Thymus (tissue), 11 donors: ENCODE data around the gene NAPG. TPM values are rescaled to one million over a fixed set of nuclear protein-coding genes. Genes with fewer than 3 reads are reported as not detected.
"Not testable (repeated sequence)": the region's sequence is repeated elsewhere in the genome, so short reads cannot be mapped to it uniquely, and the experiment has no call there.

Experiments
- DNase-seq, 9 donors: peaks; one replicate each; pipeline ENCODE4 v3.0.0-alpha.2; 2013; ENCODE audit warnings: low spot score in 9 of 9, low read depth in 6 of 9, missing footprints in 1 of 9
- H3K27ac ChIP-seq, 2 donors: one replicate each; pipeline ENCODE4 v1.5.1; 2013; ENCODE audit warnings: control low read depth in 1 of 2, low read depth in 1 of 2, low read length in 1 of 2, mild to moderate bottlenecking in 1 of 2, moderate library complexity in 1 of 2
- H3K27me3 ChIP-seq, 2 donors: one replicate each; pipeline ENCODE4 v1.5.1; 2013; ENCODE audit warnings: low read length in 1 of 2; ENCODE audit not compliant: control insufficient read depth in 2 of 2, insufficient read depth in 1 of 2
- H3K36me3 ChIP-seq, 2 donors: one replicate each; pipeline ENCODE4 v1.5.1; 2013; ENCODE audit warnings: low read length in 1 of 2, mild to moderate bottlenecking in 1 of 2, moderate library complexity in 1 of 2; ENCODE audit not compliant: control insufficient read depth in 2 of 2, insufficient read depth in 2 of 2
- H3K4me1 ChIP-seq, 2 donors: one replicate each; pipeline ENCODE4 v1.5.1; 2013; ENCODE audit warnings: low read length in 2 of 2; ENCODE audit not compliant: control insufficient read depth in 2 of 2, insufficient read depth in 2 of 2
- H3K4me3 ChIP-seq, 2 donors: one replicate each; pipeline ENCODE4 v1.5.1; 2013; ENCODE audit warnings: low read length in 2 of 2, control low read depth in 1 of 2, mild to moderate bottlenecking in 1 of 2
- H3K9me3 ChIP-seq, 2 donors: one replicate each; pipeline ENCODE4 v1.5.1; 2013; ENCODE audit warnings: low read length in 1 of 2, mild to moderate bottlenecking in 1 of 2; ENCODE audit not compliant: control insufficient read depth in 2 of 2, insufficient read depth in 1 of 2
- WGBS: extraction: QIAGEN DNeasy Blood & Tissue Kit; methylation state at CpG from one replicate; pipeline ENCODE4 v1.1.7; 2013; 5-methylcytosine and 5-hydroxymethylcytosine counted together
- polyA plus RNA-seq: library from polyadenylated mRNA; stranded (reverse); fragments of 200-250 nt; gene quantifications from one replicate; pipeline ENCODE4 v1.2.3, GENCODE V29; 2013
- total RNA-seq: library from RNA; stranded (reverse); fragments of 120-200 nt; gene quantifications from one replicate; pipeline ENCODE4 v1.2.4, GENCODE V29; 2013
- donor health status: healthy.

Gene NAPG
- total and polyA plus RNA-seq, 2 donors, result 18.9 to 26.7 TPM

- H3K4me1 ChIP-seq, result peaks cover 0 to 11% of the 10 kb centered on the region in 2 donors
- H3K4me3 ChIP-seq, H3K9me3 ChIP-seq, DNase-seq, H3K27me3 ChIP-seq, H3K36me3 ChIP-seq: not testable (repeated sequence)
- H3K27ac ChIP-seq, result peak overlapping the region; percentile 37 to 65
- 81% methylated on average over 25 of the region's 25 CpGs for WGBS
Observed at GRCh38 chr18:10577842-10578572, 52.2 kb downstream of the NAPG start.

GRCh38 chr18:10578573-10578899, 52.7 kb downstream of the NAPG start:
- H3K4me1 ChIP-seq, result peaks cover 0 to 11% of the 10 kb centered on the region in 2 donors
- not testable (repeated sequence) for H3K27me3 ChIP-seq, H3K9me3 ChIP-seq, DNase-seq, H3K4me3 ChIP-seq, H3K36me3 ChIP-seq, H3K27ac ChIP-seq
- WGBS, result 94% methylated on average over 11 of the region's 11 CpGs

GRCh38 chr18:10579079-10579867, 53.4 kb downstream of the NAPG start:
- no peak overlapping the region for H3K4me3 ChIP-seq

GRCh38 chr18:10580215-10580614, 54.4 kb downstream of the NAPG start:
- Histone ChIP-seq H3K27ac (no peak overlapping the region), H3K27me3 (no peaks in the 10 kb centered on the region), H3K36me3 (no peaks in the 10 kb centered on the region), H3K4me1 (peaks cover 0 to 11% of the 10 kb centered on the region in 2 donors), H3K4me3 (no peak overlapping the region), H3K9me3 (no peaks in the 10 kb centered on the region)
- DNase-seq, result no peak
- WGBS, result 99% methylated on average over 4 of the region's 4 CpGs

More at GRCh38 chr18:10579079-10579867, 53.4 kb downstream of the NAPG start:
- Histone ChIP-seq H3K4me1 (peaks cover 0 to 11% of the 10 kb centered on the region in 2 donors), H3K36me3 (no peaks in the 10 kb centered on the region), H3K9me3 (no peaks in the 10 kb centered on the region), H3K27me3 (no peaks in the 10 kb centered on the region), H3K27ac (peak overlapping the region in 1 of 2 donors; percentile 70)
- 91% methylated on average over 12 of the region's 12 CpGs for WGBS
- no peak for DNase-seq

- Histone ChIP-seq H3K27me3 (no peaks in the 10 kb centered on the region), H3K36me3 (no peaks in the 10 kb centered on the region), H3K27ac (no peak overlapping the region), H3K9me3 (no peaks in the 10 kb centered on the region), H3K4me1 (peaks cover 0 to 7% of the 10 kb centered on the region in 2 donors), H3K4me3 (no peak overlapping the region)
- WGBS, result 97% methylated on average over 1 of the region's 1 CpG
- no peak for DNase-seq
Observed at GRCh38 chr18:10585260-10585659, 59.4 kb downstream of the NAPG start.

GRCh38 chr18:10588975-10589374, 63.1 kb downstream of the NAPG start:
- no peak overlapping the region for H3K4me3 ChIP-seq
- no peaks in the 10 kb centered on the region for H3K27me3 ChIP-seq
- no peak for DNase-seq
- H3K27ac ChIP-seq, result no peak overlapping the region
- no peaks in the 10 kb centered on the region for H3K9me3 ChIP-seq
- no peaks in the 10 kb centered on the region for H3K4me1 ChIP-seq
- WGBS, result 97% methylated on average over 30 of the region's 30 CpGs
- H3K36me3 ChIP-seq, result no peaks in the 10 kb centered on the region

GRCh38 chr18:10590412-10590811, 64.6 kb downstream of the NAPG start:
- Histone ChIP-seq H3K36me3 (no peaks in the 10 kb centered on the region), H3K27ac (no peak overlapping the region), H3K4me3 (no peak overlapping the region), H3K9me3 (no peaks in the 10 kb centered on the region), H3K27me3 (no peaks in the 10 kb centered on the region), H3K4me1 (peaks cover 0 to 2% of the 10 kb centered on the region in 2 donors)
- 94% methylated on average over 8 of the region's 8 CpGs for WGBS
- DNase-seq, result no peak

GRCh38 chr18:10591896-10592295, 66.1 kb downstream of the NAPG start:
- Histone ChIP-seq H3K27me3 (no peaks in the 10 kb centered on the region), H3K4me3 (no peak overlapping the region), H3K9me3 (no peaks in the 10 kb centered on the region), H3K36me3 (no peaks in the 10 kb centered on the region), H3K27ac (no peak overlapping the region), H3K4me1 (peaks cover 0 to 2% of the 10 kb centered on the region in 2 donors)
- WGBS, result 76% methylated on average over 3 of the region's 3 CpGs
- DNase-seq, result no peak

- DNase-seq, H3K36me3 ChIP-seq, H3K4me1 ChIP-seq, H3K27me3 ChIP-seq, H3K9me3 ChIP-seq, H3K27ac ChIP-seq, H3K4me3 ChIP-seq: not testable (repeated sequence)
- 23% methylated on average over 5 of the region's 5 CpGs for WGBS
Observed at GRCh38 chr18:10593366-10594022, 67.7 kb downstream of the NAPG start.
